K562 (cell line): ENCODE measurements around the gene ACBD6. TPM values are rescaled to one million over a fixed set of nuclear protein-coding genes. Genes with fewer than 3 reads are reported as not detected.
A peak's percentile ranks its signal among the peaks of the same experiment; 100 is the strongest.

Experiments used
- CTCF ChIP-seq, 3 experiments: IDR thresholded peaks in 2 of 3; conservative IDR thresholded peaks in 1 of 3; 2 replicates each; pipeline ENCODE4 v1.5.1; 2011 to 2012; ENCODE audit warnings: low read length in 3 of 3, mild to moderate bottlenecking in 3 of 3, control low read depth in 2 of 3, improper control_type of control experiment in 1 of 3, inconsistent platforms in 1 of 3, low read depth in 1 of 3, mixed read lengths in 1 of 3, moderate library complexity in 1 of 3; ENCODE audit not compliant: insufficient read depth in 2 of 3
- HINFP ChIP-seq: fragments of 450-650 bp; conservative IDR thresholded peaks from 2 replicates; pipeline ENCODE4 v1.6.1; 2016; ENCODE audit warnings: missing genetic modification characterization, low read depth, mild to moderate bottlenecking, control low read depth, missing compliant biosample characterization
- HNRNPLL ChIP-seq: fragments of 200-400 bp; formaldehyde crosslinking; IDR thresholded peaks from 2 replicates; pipeline ENCODE4 v1.6.1; 2017; ENCODE audit warnings: low read length, low read depth, mild to moderate bottlenecking; ENCODE audit not compliant: poor library complexity, severe bottlenecking
- KDM1A ChIP-seq, 2 experiments: fragments of 450-650 bp; IDR thresholded peaks; 2 replicates each; pipeline ENCODE4 v1.6.1; 2016; ENCODE audit warnings: mild to moderate bottlenecking in 2 of 2
- NCOA4 ChIP-seq: fragments of 450-650 bp; IDR thresholded peaks from 2 replicates; pipeline ENCODE4 v1.6.1; 2018; ENCODE audit warnings: mild to moderate bottlenecking; ENCODE audit not compliant: partially characterized antibody
- NKRF ChIP-seq: fragments of 450-650 bp; IDR thresholded peaks from 2 replicates; pipeline ENCODE4 v1.6.1; 2016; ENCODE audit warnings: borderline replicate concordance
- RAD21 ChIP-seq, 2 experiments: fragments of 250-450 bp in 1 of 2; fragments of 450-650 bp in 1 of 2; sonication (Bioruptor Pico) in 1 of 2; formaldehyde crosslinking in 1 of 2; IDR thresholded peaks in 1 of 2; conservative IDR thresholded peaks in 1 of 2; 2 replicates each; pipeline versions ENCODE4 v1.4.0 to v1.8.0; 2020 to 2022; ENCODE audit warnings: mild to moderate bottlenecking in 2 of 2, moderate library complexity in 1 of 2
- SMARCA5 ChIP-seq: fragments of 450-650 bp; IDR thresholded peaks from 2 replicates; pipeline ENCODE4 v1.6.1; 2016
- TFAP4 ChIP-seq: sonication (generic); formaldehyde crosslinking; IDR thresholded peaks from 2 replicates; pipeline ENCODE4 v1.8.0; 2022; ENCODE audit warnings: missing genetic modification reagents, mild to moderate bottlenecking, moderate library complexity, borderline replicate concordance
- ZNF133 ChIP-seq: fragments of 250-450 bp; sonication (Bioruptor Pico); IDR thresholded peaks from 2 replicates; pipeline ENCODE4 v1.4.0; 2020; ENCODE audit warnings: mild to moderate bottlenecking
- ZNF165 ChIP-seq: fragments of 250-450 bp; sonication (Bioruptor Pico); IDR thresholded peaks from 2 replicates; pipeline ENCODE4 v1.4.0; 2020; ENCODE audit warnings: borderline replicate concordance
- ZNF583 ChIP-seq: fragments of 250-450 bp; sonication (Bioruptor Pico); IDR thresholded peaks from 2 replicates; pipeline ENCODE4 v1.4.0; 2020
- polyA plus RNA-seq, 8 experiments: library from polyadenylated mRNA; depleted of rRNA in 4 of 8; stranded (reverse) in 5 of 8; unstranded in 3 of 8; fragments of >200 nt; fragmentation: Nextera tagmentation in 2 of 8; fragmentation: Illumina TruSeq in 1 of 8; extraction: Ambion mirVana in 2 of 8; extraction: Trizol in 1 of 8; gene quantifications; 2 replicates each; pipeline versions ENCODE4 v1.2.1 to v1.2.3, GENCODE V29; 2011 to 2014; ENCODE audit warnings: inconsistent platforms in 1 of 8, missing spikeins in 1 of 8
- total RNA-seq, 7 experiments: library from RNA; depleted of rRNA in 6 of 7; stranded (reverse); fragments of >200 nt in 6 of 7; fragmentation: Illumina TruSeq in 2 of 7; extraction: Trizol in 2 of 7; gene quantifications; 2 replicates each; pipeline versions ENCODE4 v1.2.1 to v1.2.3, GENCODE V29; 2011 to 2021; ENCODE audit warnings: low replicate concordance in 1 of 7

ACBD6 gene
- total and polyA plus RNA-seq, 9 of the 15 experiments (the other 6 are each of a cell fraction or from before 2014, with no cell fraction given): 16.9 to 107 (median 77.7) TPM

- TF ChIP-seq RAD21 (CRISPR knock-in tag; conservative IDR thresholded peaks at IDR 0.05 in 1 of 2, IDR thresholded peaks at IDR 0.05 in 1 of 2) (peak in 1 of 2 experiments; percentile 41; a peak in 1 of 4 replicates), HINFP (tag) (no peak), TFAP4 (CRISPR knock-in tag) (peak; percentile 47; the same call in 1 of the 2 replicates), KDM1A (IDR thresholded peaks at IDR 0.05) (peak in 1 of 2 experiments; percentile 58; a peak in 1 of 4 replicates), HNRNPLL (no peak), CTCF (IDR thresholded peaks at IDR 0.05 in 2 of 3, conservative IDR thresholded peaks at IDR 0.05 in 1 of 3; ENCODE audit: insufficient read depth in 2 of 3, low read depth in 1 of 3, low read length in 3 of 3) (peak; percentile 65 to 76 (median 66)), SMARCA5 (0 out of 2 replicates have a peak, but pooled peaks have one; percentile 33), ZNF583 (no peak), ZNF133 (CRISPR knock-in tag) (no peak), ZNF165 (CRISPR knock-in tag) (no peak), NKRF (no peak), NCOA4 (no peak)
- TF ChIP-seq, all 486 proteins: peak for 12
Observed at GRCh38 chr1:180248731-180249681, 253.4 kb downstream of the ACBD6 start (continued).
